HEK293 (cell line): ENCODE results near the gene TMEM255A.

Experiments
- TCF7L2 ChIP-seq: IDR thresholded peaks from 2 replicates; pipeline ENCODE4 v1.6.1; 2011; ENCODE audit warnings: low read depth, mild to moderate bottlenecking, inconsistent platforms, low read length, moderate library complexity, borderline replicate concordance
- ZNF292 ChIP-seq: fragments of 450-650 bp; formaldehyde crosslinking; IDR thresholded peaks from 2 replicates; pipeline ENCODE4 v1.5.1; 2016; ENCODE audit warnings: low read depth, missing biosample characterization, missing genetic modification characterization, borderline replicate concordance
- TF ChIP-seq, protein P1 (sequence below): fragments of 450-650 bp; formaldehyde crosslinking; IDR thresholded peaks from 2 replicates; pipeline ENCODE4 v1.5.1; 2016; ENCODE audit warnings: missing biosample characterization, missing genetic modification characterization

DNA sequence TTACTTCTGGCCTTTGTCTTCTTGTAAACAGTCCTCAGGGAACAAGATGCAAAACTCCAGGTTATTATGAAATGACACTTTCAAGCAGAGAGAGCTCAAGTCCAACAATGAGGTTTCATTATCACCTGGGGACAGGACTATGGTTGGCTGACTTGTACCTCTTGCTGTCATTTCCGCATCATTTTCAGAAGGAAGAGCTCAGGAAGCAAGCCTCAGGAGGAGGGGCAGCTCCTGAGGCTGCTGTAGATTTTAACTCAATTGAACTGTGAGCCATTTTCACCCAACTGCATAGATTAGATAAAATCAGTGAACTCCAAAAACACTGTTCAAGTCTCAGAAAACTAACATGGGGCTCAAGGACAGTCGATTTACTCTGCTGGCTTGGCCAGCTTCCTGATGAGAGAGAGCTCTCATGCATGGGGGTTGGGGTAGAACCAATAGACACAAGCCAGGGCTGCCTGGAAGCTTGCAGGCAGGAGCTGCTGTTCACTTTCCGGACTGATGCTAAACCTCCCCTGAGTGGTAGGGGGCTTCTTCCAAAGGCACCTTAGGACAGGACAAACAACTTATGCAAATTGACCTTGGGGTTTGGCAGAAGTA is 23.6 kb downstream of the TMEM255A start:
- TF ChIP-seq, protein P1, sequence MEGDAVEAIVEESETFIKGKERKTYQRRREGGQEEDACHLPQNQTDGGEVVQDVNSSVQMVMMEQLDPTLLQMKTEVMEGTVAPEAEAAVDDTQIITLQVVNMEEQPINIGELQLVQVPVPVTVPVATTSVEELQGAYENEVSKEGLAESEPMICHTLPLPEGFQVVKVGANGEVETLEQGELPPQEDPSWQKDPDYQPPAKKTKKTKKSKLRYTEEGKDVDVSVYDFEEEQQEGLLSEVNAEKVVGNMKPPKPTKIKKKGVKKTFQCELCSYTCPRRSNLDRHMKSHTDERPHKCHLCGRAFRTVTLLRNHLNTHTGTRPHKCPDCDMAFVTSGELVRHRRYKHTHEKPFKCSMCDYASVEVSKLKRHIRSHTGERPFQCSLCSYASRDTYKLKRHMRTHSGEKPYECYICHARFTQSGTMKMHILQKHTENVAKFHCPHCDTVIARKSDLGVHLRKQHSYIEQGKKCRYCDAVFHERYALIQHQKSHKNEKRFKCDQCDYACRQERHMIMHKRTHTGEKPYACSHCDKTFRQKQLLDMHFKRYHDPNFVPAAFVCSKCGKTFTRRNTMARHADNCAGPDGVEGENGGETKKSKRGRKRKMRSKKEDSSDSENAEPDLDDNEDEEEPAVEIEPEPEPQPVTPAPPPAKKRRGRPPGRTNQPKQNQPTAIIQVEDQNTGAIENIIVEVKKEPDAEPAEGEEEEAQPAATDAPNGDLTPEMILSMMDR (tag by site-specific recombination), result no peak
- TF ChIP-seq ZNF292 (no peak), TCF7L2 (no peak)
